SK-N-SH (cell line): ENCODE data around the gene AURKB. TPM values are rescaled to one million over a fixed set of nuclear protein-coding genes. Genes with fewer than 3 reads are reported as not detected.

Source experiments
- CTCF ChIA-PET: fragments of 300-600, 350-600 bp; formaldehyde crosslinking; extraction: SDS; loops from one replicate; lab custom pipeline; 2021; lab: Yijun Ruan, JAX
- POLR2A ChIA-PET: fragments of 350-600 bp; sonication (Branson Sonifier 250); formaldehyde crosslinking; extraction: SDS; loops from one replicate; lab custom pipeline; 2020; ENCODE audit warnings: antibody characterized with exemption, inconsistent platforms; lab: Yijun Ruan, JAX
- DNase-seq: peaks from one replicate; pipeline ENCODE4 v3.0.0; 2012
- H2AFZ ChIP-seq: fragments of 200-600 bp; sonication (generic); 2 replicates; pipeline ENCODE4 v1.8.1; 2016; ENCODE audit warnings: antibody characterized with exemption, mild to moderate bottlenecking, low read depth
- H3F3A ChIP-seq: fragments of 200-600 bp; sonication (generic); replicated peaks from 2 replicates; pipeline ENCODE3; 2016; ENCODE audit warnings: antibody characterized with exemption, mild to moderate bottlenecking; ENCODE audit not compliant: insufficient read depth
- H3K27ac ChIP-seq, 2 experiments: fragments of 200-500 bp in 1 of 2; fragments of 200-600 bp in 1 of 2; sonication (Bioruptor generic) in 1 of 2; sonication (generic), shearing (Covaris generic) in 1 of 2; 2 replicates each; pipeline versions ENCODE4 v1.5.1 to v1.6.1; 2014 to 2016; ENCODE audit warnings: low read depth in 2 of 2, inconsistent platforms in 1 of 2, low read length in 1 of 2, mild to moderate bottlenecking in 1 of 2, mixed read lengths in 1 of 2
- H3K27me3 ChIP-seq: fragments of 200-600 bp; sonication (generic), shearing (Covaris generic); 2 replicates; pipeline ENCODE4 v1.6.1; 2016; ENCODE audit warnings: mixed run types; ENCODE audit not compliant: insufficient read depth
- H3K36me3 ChIP-seq, 2 experiments: fragments of 200-500 bp in 1 of 2; fragments of 200-600 bp in 1 of 2; sonication (Bioruptor generic) in 1 of 2; sonication (generic) in 1 of 2; replicated peaks in 1 of 2; 2 replicates each; pipeline versions ENCODE3 to v1.5.1; 2014 to 2016; ENCODE audit warnings: low read length in 1 of 2, mild to moderate bottlenecking in 1 of 2; ENCODE audit not compliant: insufficient read depth in 2 of 2, control insufficient read depth in 1 of 2
- H3K4me1 ChIP-seq, 2 experiments: fragments of 200-500 bp in 1 of 2; fragments of 200-600 bp in 1 of 2; sonication (Bioruptor generic) in 1 of 2; sonication (generic), shearing (Covaris generic) in 1 of 2; 2 replicates each; pipeline versions ENCODE4 v1.5.1 to v1.6.1; 2014 to 2016; ENCODE audit warnings: low read depth in 1 of 2, low read length in 1 of 2, mixed run types in 1 of 2; ENCODE audit not compliant: insufficient read depth in 2 of 2, control insufficient read depth in 1 of 2
- H3K4me2 ChIP-seq: fragments of 200-600 bp; sonication (generic), shearing (Covaris generic); 2 replicates; pipeline ENCODE4 v1.6.1; 2017; ENCODE audit warnings: mixed run types
- H3K4me3 ChIP-seq, 2 experiments: fragments of 200-500 bp in 1 of 2; fragments of 200-600 bp in 1 of 2; sonication (Bioruptor generic) in 1 of 2; sonication (generic), shearing (Covaris generic) in 1 of 2; 2 replicates each; pipeline versions ENCODE4 v1.5.1 to v1.8.1; 2014 to 2016; ENCODE audit warnings: low read depth in 2 of 2, inconsistent platforms in 1 of 2, low read length in 1 of 2, mild to moderate bottlenecking in 1 of 2, mixed read lengths in 1 of 2, moderate library complexity in 1 of 2
- H3K79me2 ChIP-seq: fragments of 200-600 bp; sonication (generic); 2 replicates; pipeline ENCODE4 v1.8.1; 2017; ENCODE audit warnings: mild to moderate bottlenecking; ENCODE audit not compliant: insufficient read depth
- H3K9ac ChIP-seq: fragments of 200-600 bp; sonication (generic); 2 replicates; pipeline ENCODE4 v1.6.1; 2017; ENCODE audit warnings: mixed run types
- H3K9me2 ChIP-seq: fragments of 200-600 bp; sonication (generic); 2 replicates; pipeline ENCODE4 v1.6.1; 2017; ENCODE audit warnings: mixed run types
- H3K9me3 ChIP-seq: fragments of 200-600 bp; sonication (generic); 2 replicates; pipeline ENCODE4 v1.6.1; 2017; ENCODE audit warnings: mixed run types, mild to moderate bottlenecking, moderate library complexity
- H4K20me1 ChIP-seq: fragments of 200-600 bp; sonication (generic); 2 replicates; pipeline ENCODE4 v1.6.1; 2017; ENCODE audit warnings: mild to moderate bottlenecking, mixed run types; ENCODE audit not compliant: insufficient read depth
- CTCF ChIP-seq: fragments of 200-600 bp; sonication (generic); IDR thresholded peaks from 2 replicates; pipeline ENCODE4 v1.6.1; 2017; ENCODE audit warnings: antibody characterized with exemption, mild to moderate bottlenecking, moderate library complexity
- ELF1 ChIP-seq: IDR thresholded peaks from 2 replicates; pipeline ENCODE4 v1.4.0; 2012
- EP300 ChIP-seq, 2 experiments: IDR thresholded peaks; 2 replicates each; pipeline versions ENCODE4 v1.4.0 to v1.6.1; 2012; ENCODE audit warnings: borderline replicate concordance in 1 of 2, low read depth in 1 of 2, low read length in 1 of 2
- EZH2phosphoT487 ChIP-seq: fragments of 200-600 bp; sonication (generic); IDR thresholded peaks from 2 replicates; pipeline ENCODE4 v1.6.1; 2017; ENCODE audit warnings: low read depth, mixed run types, mild to moderate bottlenecking, antibody characterized with exemption, moderate library complexity, borderline replicate concordance
- FOXM1 ChIP-seq: IDR thresholded peaks from 2 replicates; pipeline ENCODE4 v1.4.0; 2012; ENCODE audit warnings: low read depth, mild to moderate bottlenecking
- GATA2 ChIP-seq: sonication (generic); formaldehyde crosslinking; IDR thresholded peaks from 2 replicates; pipeline ENCODE4 v1.5.0; 2020; ENCODE audit warnings: mild to moderate bottlenecking, missing genetic modification reagents
- NFIC ChIP-seq: IDR thresholded peaks from 2 replicates; pipeline ENCODE4 v1.4.0; 2012; ENCODE audit warnings: borderline replicate concordance
- POLR2AphosphoS5 ChIP-seq: IDR thresholded peaks from 2 replicates; pipeline ENCODE4 v1.6.1; 2012; ENCODE audit warnings: low read depth, low read length
- RAD21 ChIP-seq: IDR thresholded peaks from 2 replicates; pipeline ENCODE4 v1.6.1; 2012; ENCODE audit warnings: mild to moderate bottlenecking, low read length
- RXRA ChIP-seq: IDR thresholded peaks from 2 replicates; pipeline ENCODE4 v1.4.0; 2012; ENCODE audit warnings: low read depth, mild to moderate bottlenecking, borderline replicate concordance
- TAF1 ChIP-seq: IDR thresholded peaks from 2 replicates; pipeline ENCODE4 v1.6.1; 2012; ENCODE audit warnings: low read depth, mild to moderate bottlenecking, low read length, moderate library complexity, borderline replicate concordance
- YY1 ChIP-seq: IDR thresholded peaks from 2 replicates; pipeline ENCODE4 v1.4.0; 2012; ENCODE audit warnings: low read depth, mild to moderate bottlenecking
- WGBS: methylation state at CpG from one replicate; pipeline ENCODE4 v1.1.6; 2017; ENCODE audit warnings: low lambda C conversion rate; 5-methylcytosine and 5-hydroxymethylcytosine counted together
- polyA plus RNA-seq, 3 experiments: library from polyadenylated mRNA; depleted of rRNA; stranded (reverse); fragments of >200 nt; gene quantifications; 2 replicates each; pipeline ENCODE4 v1.2.3, GENCODE V29; 2012
- TF ChIP-seq, protein P1 (sequence below): IDR thresholded peaks from 2 replicates; pipeline ENCODE4 v1.4.0; 2012; ENCODE audit warnings: low read depth, borderline replicate concordance
- TF ChIP-seq, protein P2 (sequence below): fragments of 150-350 bp; IDR thresholded peaks from 2 replicates; pipeline ENCODE4 v1.6.1; 2017; ENCODE audit warnings: antibody characterized with exemption, low read length, low read depth, borderline replicate concordance

The AURKB gene
- polyA plus RNA-seq, 1 of the 3 experiments (the other 2 are of a cell fraction) = 43.9 TPM

GRCh38 chr17:8161289-8162232 is 48.8 kb downstream of the AURKB start:
- Histone ChIP-seq H3K4me2 (peak overlapping the region; percentile 99), H3F3A (peaks cover 46% of the 10 kb centered on the region), H3K9me3 (no peaks in the 10 kb centered on the region), H3K9me2 (no peaks in the 10 kb centered on the region), H3K27me3 (no peaks in the 10 kb centered on the region), H3K27ac (peak overlapping the region in 1 of 2 experiments; percentile 74; a peak in 2 of 4 replicates), H2AFZ (no peak overlapping the region), H3K36me3 (peaks cover 15 to 23% of the 10 kb centered on the region in 2 experiments), H3K4me1 (peaks cover 25 to 35% of the 10 kb centered on the region in 2 experiments; a peak in 3 of 4 replicates), H3K79me2 (peaks cover 38% of the 10 kb centered on the region), H3K4me3 (peak overlapping the region; percentile 88 to 92), H4K20me1 (no peaks in the 10 kb centered on the region), H3K9ac (peak overlapping the region; percentile 100)
- POLR2A ChIA-PET = interaction anchor here (1.6 kb wide), 1 partner anchor 12 kb away, joined by 9 read pairs; no protein-coding TSS in a partner anchor
- TF ChIP-seq RXRA = no peak
- 0 out of 2 replicates have a peak, but pooled peaks have one; percentile 5 for TF ChIP-seq GATA2 (CRISPR knock-in tag)
- 67% methylated on average over 14 of the region's 19 CpGs for WGBS
- CTCF ChIA-PET = interaction anchor here (1.0 to 9.4 kb wide), 5 partner anchors 10 to 82 kb away, joined by 3 to 98 read pairs (median 3); no protein-coding TSS in a partner anchor
- no peak for DNase-seq

GRCh38 chr17:8160741-8161221 is 49.6 kb downstream of the AURKB start:
- Histone ChIP-seq H3K27me3 (no peaks in the 10 kb centered on the region), H3K4me2 (peak overlapping the region; percentile 99), H3K4me3 (no peak overlapping the region), H3K36me3 (peaks cover 15 to 23% of the 10 kb centered on the region in 2 experiments), H4K20me1 (no peaks in the 10 kb centered on the region), H3K9me2 (no peaks in the 10 kb centered on the region), H3K4me1 (peaks cover 25 to 37% of the 10 kb centered on the region in 2 experiments; a peak in 3 of 4 replicates), H3K27ac (peak overlapping the region in 1 of 2 experiments; percentile 74; a peak in 1 of 4 replicates), H2AFZ (no peak overlapping the region), H3K9me3 (no peaks in the 10 kb centered on the region), H3K9ac (peak overlapping the region; percentile 100; the same call in 1 of the 2 replicates), H3K79me2 (peaks cover 39% of the 10 kb centered on the region), H3F3A (peaks cover 40% of the 10 kb centered on the region)
- 67% methylated on average over 4 of the region's 5 CpGs for whole genome bisulfite sequencing
- no peak for DNase-seq
- TF ChIP-seq, protein P1, sequence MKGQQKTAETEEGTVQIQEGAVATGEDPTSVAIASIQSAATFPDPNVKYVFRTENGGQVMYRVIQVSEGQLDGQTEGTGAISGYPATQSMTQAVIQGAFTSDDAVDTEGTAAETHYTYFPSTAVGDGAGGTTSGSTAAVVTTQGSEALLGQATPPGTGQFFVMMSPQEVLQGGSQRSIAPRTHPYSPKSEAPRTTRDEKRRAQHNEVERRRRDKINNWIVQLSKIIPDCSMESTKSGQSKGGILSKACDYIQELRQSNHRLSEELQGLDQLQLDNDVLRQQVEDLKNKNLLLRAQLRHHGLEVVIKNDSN = no peak
- TF ChIP-seq EP300 (IDR thresholded peaks at IDR 0.05; ENCODE audit: borderline replicate concordance in 1 of 2, low read depth in 1 of 2, low read length in 1 of 2) (no peak), TAF1 (no peak), GATA2 (CRISPR knock-in tag) (no peak), CTCF (no peak), RAD21 (no peak), YY1 (no peak), FOXM1 (no peak), EZH2phosphoT487 (no peak), RXRA (no peak), ELF1 (no peak), NFIC (no peak), POLR2AphosphoS5 (no peak)
- TF ChIP-seq, protein P2, sequence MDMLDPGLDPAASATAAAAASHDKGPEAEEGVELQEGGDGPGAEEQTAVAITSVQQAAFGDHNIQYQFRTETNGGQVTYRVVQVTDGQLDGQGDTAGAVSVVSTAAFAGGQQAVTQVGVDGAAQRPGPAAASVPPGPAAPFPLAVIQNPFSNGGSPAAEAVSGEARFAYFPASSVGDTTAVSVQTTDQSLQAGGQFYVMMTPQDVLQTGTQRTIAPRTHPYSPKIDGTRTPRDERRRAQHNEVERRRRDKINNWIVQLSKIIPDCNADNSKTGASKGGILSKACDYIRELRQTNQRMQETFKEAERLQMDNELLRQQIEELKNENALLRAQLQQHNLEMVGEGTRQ = no peak
- CTCF ChIA-PET = interaction anchor here (1.0 to 9.4 kb wide), 5 partner anchors 11 to 81 kb away, joined by 3 to 98 read pairs (median 3); no protein-coding TSS in a partner anchor
- POLR2A ChIA-PET = interaction anchor here (1.6 kb wide), 1 partner anchor 13 kb away, joined by 9 read pairs; no protein-coding TSS in a partner anchor
